HG02870 (cell line): ENCODE results near the gene SIK3.

Experiments
- ATAC-seq: cut with Tn5 transposase; IDR thresholded peaks from one replicate; pipeline ENCODE4 v1.9.1; 2021; ENCODE audit warnings: mild to moderate bottlenecking, moderate library complexity; ENCODE audit not compliant: unreplicated experiment

The SIK3 gene

DNA sequence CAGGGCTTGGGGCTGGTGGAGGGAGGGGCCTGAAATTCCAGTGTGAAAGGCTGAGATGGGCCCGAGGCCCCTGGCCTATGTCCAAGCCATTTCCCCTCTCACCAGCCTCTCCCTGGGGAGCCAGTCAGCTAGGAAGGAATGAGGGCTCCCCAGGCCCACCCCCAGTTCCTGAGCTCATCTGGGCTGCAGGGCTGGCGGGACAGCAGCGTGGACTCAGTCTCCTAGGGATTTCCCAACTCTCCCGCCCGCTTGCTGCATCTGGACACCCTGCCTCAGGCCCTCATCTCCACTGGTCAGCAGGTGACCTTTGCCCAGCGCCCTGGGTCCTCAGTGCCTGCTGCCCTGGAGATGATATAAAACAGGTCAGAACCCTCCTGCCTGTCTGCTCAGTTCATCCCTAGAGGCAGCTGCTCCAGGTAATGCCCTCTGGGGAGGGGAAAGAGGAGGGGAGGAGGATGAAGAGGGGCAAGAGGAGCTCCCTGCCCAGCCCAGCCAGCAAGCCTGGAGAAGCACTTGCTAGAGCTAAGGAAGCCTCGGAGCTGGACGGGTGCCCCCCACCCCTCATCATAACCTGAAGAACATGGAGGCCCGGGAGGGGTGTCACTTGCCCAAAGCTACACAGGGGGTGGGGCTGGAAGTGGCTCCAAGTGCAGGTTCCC is 268.6 kb downstream of the SIK3 start, which contains the start of gene APOC3:
APOC3 (plus strand) TSS at position 383 of the 659 bp plus-strand sequence. CDS start 676 bp downstream, outside the sequence.
- ATAC-seq, result no peak

DNA sequence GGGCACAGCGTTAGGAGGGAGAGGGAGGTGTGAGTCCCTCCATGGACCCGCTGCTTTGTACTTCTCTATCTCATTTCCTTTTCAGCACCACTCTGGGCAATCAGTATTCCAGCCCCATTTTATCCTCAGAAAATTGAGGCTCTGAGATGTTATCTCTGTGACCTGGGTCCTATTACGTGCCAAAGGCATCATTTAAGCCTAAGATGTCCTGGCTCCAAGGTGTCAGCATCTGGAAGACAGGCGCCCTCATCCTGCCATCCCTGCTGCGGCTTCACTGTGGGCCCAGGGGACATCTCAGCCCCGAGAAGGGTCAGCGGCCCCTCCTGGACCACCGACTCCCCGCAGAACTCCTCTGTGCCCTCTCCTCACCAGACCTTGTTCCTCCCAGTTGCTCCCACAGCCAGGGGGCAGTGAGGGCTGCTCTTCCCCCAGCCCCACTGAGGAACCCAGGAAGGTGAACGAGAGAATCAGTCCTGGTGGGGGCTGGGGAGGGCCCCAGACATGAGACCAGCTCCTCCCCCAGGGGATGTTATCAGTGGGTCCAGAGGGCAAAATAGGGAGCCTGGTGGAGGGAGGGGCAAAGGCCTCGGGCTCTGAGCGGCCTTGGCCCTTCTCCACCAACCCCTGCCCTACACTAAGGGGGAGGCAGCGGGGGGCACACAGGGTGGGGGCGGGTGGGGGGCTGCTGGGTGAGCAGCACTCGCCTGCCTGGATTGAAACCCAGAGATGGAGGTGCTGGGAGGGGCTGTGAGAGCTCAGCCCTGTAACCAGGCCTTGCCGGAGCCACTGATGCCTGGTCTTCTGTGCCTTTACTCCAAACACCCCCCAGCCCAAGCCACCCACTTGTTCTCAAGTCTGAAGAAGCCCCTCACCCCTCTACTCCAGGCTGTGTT is 269.4 kb downstream of the SIK3 start:
- no peak for ATAC-seq

DNA sequence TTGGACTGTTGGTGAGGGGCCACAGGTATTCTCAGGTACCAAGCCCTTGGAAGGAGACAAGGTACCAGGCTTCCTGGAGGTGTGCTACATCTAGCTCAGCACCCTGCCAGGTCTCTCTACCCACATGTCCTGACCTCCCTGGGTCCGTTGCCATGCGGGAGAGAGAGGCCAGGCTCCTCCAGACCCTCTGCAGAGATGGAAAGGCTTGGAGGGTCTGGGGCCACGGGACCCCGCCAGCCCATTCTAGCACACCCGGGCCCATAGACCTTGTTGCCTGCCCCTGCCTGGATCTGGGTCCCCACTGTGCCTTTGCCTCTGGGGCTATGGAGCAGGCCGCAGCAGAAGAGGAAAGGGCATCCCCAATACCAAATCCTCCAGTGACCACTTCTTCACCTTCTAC is 270.8 kb downstream of the SIK3 start:
- no peak for ATAC-seq

- no peak for ATAC-seq
Measured at GRCh38 chr11:116826751-116827431, 271.3 kb downstream of the SIK3 start.

DNA sequence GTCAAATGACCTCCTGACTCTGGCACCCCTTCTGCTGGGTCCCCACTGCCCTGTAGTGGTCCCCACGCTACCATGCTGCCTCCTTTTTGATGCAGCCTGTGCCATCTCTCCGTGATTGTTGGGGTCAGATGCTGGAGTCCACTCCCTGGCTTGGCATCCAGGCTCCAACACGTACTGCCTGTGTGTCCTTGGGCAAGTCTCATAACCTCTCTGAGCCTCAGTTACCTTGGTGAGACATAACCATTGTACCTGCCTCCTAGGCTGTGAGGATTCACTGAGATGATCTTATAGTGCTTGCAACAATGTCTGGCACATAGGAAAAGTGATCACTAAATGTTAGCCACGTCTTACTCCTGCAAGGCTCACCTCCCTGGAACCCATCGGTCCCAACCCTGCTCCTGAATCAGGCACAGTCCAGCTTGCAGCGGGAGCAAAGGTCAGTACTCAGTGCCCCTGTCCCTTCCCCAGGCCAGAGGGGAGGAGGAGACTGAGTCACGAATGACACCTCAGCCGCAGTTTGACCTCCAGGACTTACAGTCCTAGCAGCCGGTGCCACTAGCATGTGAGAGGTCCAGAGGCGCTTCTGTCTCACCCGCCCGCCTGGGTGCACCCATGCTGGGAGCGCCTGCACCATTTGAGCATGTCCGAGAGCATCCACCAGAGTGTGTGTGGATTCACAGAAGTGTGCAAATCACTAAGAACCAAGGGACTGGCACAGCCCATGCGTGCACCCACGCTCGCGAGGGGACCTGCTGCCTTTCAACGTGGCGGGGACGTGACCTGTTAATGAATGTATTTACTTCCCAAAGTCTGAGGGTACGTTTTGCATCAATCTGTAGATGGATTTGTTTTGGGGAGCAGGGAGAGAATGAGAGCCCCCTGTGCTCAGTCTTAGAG is 272.1 kb downstream of the SIK3 start:
- no peak for ATAC-seq

- no peak for ATAC-seq
Measured at GRCh38 chr11:116825434-116825833, 272.8 kb downstream of the SIK3 start.

DNA sequence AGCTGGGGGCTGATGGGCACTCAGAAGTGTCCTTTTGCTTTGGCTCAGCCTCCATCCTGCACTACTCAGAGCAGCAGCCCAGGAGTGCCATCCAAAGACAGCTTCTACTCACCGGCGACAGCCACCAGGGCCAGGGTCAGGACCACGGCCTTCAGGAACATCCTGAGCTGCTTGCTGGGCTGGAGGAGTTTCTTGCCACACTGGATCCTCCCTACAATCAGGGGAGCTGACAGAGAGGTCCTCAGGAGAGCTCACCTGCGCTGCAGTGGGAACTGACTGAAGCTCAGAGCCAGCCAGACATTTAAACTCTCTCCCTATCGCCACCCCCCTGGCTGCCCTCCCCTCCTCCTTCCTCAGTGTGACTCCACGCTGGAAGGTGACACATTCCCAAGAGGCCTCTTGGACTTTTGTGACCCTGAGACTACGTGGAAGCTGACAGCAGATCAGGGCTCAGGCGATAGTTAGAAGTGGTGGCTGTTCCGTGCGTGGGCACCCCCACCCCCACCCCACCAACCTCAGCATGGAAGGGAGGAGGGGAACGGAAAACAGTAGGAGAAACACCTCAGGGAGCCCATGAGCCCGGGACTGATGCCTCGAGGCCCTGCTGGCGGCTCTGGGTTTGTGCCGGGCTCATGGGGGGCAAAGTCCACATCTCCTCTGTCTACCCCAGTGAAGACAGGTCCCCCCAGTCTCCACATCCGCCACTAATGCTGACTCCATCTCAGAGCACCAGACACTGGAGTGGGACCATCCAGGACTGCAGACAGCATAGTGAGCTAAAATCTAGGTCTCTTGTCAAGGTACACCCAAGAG is 275.0 kb downstream of the SIK3 start, which contains the start of gene APOA4:
APOA4 (minus strand) TSS at position 274 of the 813 bp plus-strand sequence; CDS start at position 161, 113 bp downstream.
- ATAC-seq, result no peak

DNA sequence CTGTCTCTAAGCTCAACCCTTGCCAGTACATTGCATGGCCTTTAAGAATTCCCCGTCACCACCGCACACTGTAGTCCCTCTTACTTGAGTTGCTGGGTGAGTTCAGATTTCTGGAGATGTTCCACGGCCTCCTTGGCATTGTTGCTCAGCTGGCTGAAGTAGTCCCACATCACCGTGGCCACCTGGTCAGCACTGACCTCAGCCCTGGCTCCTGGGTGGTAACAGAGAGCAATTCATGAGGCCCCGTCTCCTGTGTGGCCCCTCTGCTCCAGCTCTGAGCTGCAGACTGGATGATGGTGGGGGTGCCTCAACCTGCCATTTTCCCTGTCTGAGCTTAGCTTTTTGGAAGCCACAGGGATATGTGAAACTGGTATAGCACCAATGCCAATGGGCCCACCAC is 275.7 kb downstream of the SIK3 start:
- ATAC-seq, result no peak

DNA sequence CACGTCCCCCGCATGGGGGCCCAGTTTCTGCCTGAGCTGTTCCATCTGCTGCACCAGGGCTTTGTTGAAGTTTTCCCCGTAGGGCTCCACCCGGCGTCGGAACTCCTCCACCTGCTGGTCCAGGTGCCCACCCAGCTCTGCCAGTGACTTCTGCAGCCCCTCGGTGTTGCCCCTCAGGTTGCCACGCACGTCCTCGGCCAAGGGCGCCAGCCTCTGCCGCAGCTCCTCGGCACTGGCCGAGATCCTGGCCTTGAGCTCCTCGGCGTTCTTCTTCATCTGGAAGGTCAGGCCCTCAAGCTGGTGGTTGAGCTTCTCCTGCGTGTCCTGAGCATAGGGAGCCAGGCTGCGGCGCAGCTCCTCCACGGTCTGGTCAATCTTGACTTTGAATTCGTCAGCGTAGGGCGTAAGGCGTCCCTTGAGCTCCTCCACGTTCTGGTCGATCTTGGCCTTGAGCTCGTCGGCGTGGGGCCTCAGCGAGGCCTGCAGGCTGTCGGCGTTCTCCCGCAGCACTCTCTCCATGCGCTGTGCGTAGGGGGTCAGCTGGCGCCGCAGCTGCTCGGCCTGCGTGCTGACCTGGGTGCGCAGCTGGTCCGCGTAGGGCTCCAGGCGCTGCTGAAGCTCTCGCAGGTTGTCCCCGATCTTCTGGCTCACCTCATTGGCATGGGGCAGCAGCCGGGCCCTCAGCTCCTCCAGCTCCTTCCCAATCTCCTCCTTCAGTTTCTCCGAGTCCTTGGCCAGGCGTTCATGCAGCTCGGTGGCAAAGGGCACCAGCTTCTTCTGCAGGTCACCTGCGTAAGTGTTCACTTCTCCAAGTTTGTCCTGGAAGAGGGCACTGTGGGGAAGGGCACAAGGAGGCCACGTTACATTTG is 276.9 kb downstream of the SIK3 start:
- no peak for ATAC-seq

- no peak for ATAC-seq
Measured at GRCh38 chr11:116819049-116819448, 279.2 kb downstream of the SIK3 start.

DNA sequence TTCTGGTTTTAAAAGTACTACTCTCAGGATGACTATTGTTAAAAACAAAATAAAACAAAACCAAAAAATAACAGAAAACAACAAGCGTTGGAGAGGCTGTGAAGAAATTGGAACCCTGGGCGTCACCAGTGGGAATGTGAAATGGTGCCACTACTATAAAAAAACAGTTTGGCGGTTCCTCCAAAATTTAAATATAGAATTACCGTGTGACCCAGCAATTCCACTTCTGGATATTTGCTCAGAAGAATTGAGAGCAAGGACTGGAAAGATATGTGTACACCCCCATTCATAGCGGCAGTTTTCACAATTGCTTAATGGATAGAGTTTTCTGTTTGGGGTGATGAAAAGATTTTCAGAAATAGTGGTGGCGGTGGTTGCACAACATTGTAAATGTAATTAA is 283.7 kb downstream of the SIK3 start:
- ATAC-seq, result no peak

DNA sequence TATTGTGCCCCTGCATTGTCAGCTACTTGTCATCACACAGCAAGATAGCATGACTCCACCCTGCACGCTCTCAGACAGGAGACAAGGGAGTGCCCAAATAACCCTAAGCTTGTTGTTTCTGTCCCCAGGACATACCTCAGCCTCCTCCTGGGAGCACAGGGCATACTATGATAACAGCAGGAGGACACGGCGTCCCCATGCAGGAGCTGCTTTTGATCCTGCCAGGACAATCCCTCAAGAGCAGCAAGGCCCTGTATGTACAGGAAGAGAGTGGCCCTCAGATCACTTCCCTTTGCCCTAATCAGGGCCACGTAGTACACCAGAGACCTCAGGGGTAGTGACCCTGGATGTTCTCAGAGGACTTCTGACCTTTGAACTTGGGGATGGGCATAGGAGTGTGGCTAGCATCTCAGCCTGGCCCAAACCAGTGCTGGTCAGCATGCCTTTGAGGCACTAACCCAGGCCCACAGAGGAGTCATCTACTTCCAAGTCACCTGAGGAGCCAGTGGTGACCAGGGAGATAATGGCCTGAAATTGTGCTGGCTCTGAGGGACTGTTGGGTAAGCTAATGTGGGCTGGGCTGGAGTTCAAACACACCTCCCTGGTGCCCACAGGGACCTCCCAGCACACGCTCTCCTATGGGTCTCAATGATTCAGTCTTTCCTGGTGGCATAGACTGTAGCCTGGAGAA is 284.3 kb downstream of the SIK3 start:
- ATAC-seq, result no peak

DNA sequence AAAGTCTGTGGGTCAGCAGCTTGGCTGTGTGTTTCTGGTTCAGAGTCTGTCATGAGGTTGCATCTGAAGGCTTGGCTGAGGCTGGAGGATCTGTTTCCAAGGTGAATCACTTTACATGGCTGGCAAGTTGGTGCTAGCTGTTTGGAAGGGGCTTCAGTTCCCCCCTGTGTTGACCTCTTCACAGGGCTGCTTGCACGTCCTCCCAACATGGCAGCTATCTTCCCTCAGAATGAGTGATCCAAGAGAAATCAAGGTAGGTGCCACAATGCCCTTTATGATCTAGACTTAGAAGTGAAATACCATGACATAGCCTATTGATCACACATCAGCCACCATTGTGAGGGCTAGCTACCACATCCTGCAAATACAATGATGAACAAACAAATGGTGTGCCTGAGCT is 285.1 kb downstream of the SIK3 start:
- no peak for ATAC-seq

DNA sequence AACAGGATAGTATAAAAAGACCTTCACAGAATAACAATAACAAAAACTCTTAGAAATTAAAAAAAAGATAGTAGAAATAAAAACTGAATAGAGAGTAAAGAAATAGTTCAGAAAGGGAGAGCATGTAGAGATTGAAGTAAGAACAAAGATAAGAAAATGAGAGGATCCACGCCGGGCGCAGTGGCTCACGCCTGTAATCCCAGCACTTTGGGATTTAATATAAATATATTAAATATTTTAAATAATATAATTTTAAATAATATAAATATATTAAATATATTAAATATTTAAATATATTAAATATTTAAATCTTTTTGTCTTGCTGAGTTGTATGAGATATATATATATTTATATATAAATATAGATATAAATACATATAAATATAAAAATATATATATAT is 286.1 kb downstream of the SIK3 start:
- no peak for ATAC-seq

DNA sequence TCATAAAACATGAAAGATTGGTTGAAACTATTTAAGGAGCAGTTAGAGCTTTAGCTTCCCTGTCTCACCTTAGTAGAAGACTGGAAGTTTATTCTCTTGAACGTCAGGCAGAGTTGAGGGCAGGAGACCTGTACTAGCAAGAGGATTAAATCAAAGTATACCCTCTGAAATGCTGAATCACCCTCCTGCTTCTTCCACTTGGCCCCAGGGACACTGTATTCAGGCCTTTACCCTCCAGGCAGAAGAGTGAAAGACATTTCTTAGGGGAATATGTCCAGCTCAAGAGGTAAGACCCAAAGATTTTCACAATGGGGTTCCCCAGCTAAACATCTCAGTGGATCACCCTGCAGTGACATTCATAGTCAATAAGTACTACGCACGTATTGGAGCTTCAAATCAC is 287.0 kb downstream of the SIK3 start:
- no peak for ATAC-seq

- no peak for ATAC-seq
Measured at GRCh38 chr11:116808262-116809175, 289.7 kb downstream of the SIK3 start.
